BE2C (cell line): ENCODE results near the gene EML6.

Experiments
- DNase-seq: peaks from one replicate; pipeline ENCODE4 v3.0.0-alpha.2; 2020
- H3K27me3 ChIP-seq: fragments of 250-450 bp; sonication (Bioruptor Pico); 2 replicates; pipeline ENCODE4 v1.5.1; 2020; ENCODE audit warnings: mild to moderate bottlenecking
- H3K36me3 ChIP-seq: fragments of 250-450 bp; sonication (Bioruptor Pico); 2 replicates; pipeline ENCODE4 v1.5.1; 2020; ENCODE audit warnings: mild to moderate bottlenecking
- H3K4me1 ChIP-seq: fragments of 250-450 bp; sonication (Bioruptor Pico); 2 replicates; pipeline ENCODE4 v1.5.1; 2020
- H3K4me3 ChIP-seq: 2 replicates; pipeline ENCODE4 v1.5.1; 2011; ENCODE audit warnings: low read depth, low read length
- H3K9me3 ChIP-seq: fragments of 250-450 bp; sonication (Bioruptor Pico); 2 replicates; pipeline ENCODE4 v1.5.1; 2020
- CTCF ChIP-seq: IDR thresholded peaks from 2 replicates; pipeline ENCODE4 v1.5.1; 2012; ENCODE audit warnings: mild to moderate bottlenecking, low read depth, low read length

The EML6 gene

GRCh38 chr2:54722641-54723040 is 821 bp upstream of the EML6 start:
- no peak for TF ChIP-seq CTCF
- Histone ChIP-seq H3K27me3 (no peaks in the 10 kb centered on the region), H3K36me3 (no peaks in the 10 kb centered on the region; the same call in 1 of the 2 replicates), H3K9me3 (no peaks in the 10 kb centered on the region), H3K4me3 (peak overlapping the region; percentile 76), H3K4me1 (no peaks in the 10 kb centered on the region)
- DNase-seq, result no peak

- Histone ChIP-seq H3K36me3 (no peaks in the 10 kb centered on the region; the same call in 1 of the 2 replicates), H3K4me1 (peaks cover under 1% of the 10 kb centered on the region), H3K27me3 (no peaks in the 10 kb centered on the region), H3K4me3 (peak overlapping the region; percentile 76), H3K9me3 (no peaks in the 10 kb centered on the region)
- TF ChIP-seq CTCF, result no peak
- no peak for DNase-seq
These were observed 616 bp downstream of the EML6 start for GRCh38 chr2:54723996-54724559.

- H3K27me3 ChIP-seq, result no peaks in the 10 kb centered on the region
- peaks cover 4% of the 10 kb centered on the region for H3K4me1 ChIP-seq
- no peaks in the 10 kb centered on the region; the same call in 1 of the 2 replicates for H3K36me3 ChIP-seq
- peak; percentile 40 for DNase-seq
- no peak for TF ChIP-seq CTCF
- H3K9me3 ChIP-seq, result no peaks in the 10 kb centered on the region
- H3K4me3 ChIP-seq, result peak overlapping the region; percentile 76
These were observed 1.3 kb downstream of the EML6 start for GRCh38 chr2:54724560-54725342.

- H3K27me3 ChIP-seq, result no peaks in the 10 kb centered on the region
- DNase-seq, result no peak
- H3K9me3 ChIP-seq, result no peaks in the 10 kb centered on the region
- peak overlapping the region; percentile 76 for H3K4me3 ChIP-seq
- peaks cover 4% of the 10 kb centered on the region for H3K4me1 ChIP-seq
- H3K36me3 ChIP-seq, result no peaks in the 10 kb centered on the region; the same call in 1 of the 2 replicates
- no peak for TF ChIP-seq CTCF
These were observed 2.1 kb downstream of the EML6 start for GRCh38 chr2:54725343-54726099.

GRCh38 chr2:54726431-54726830 is 3.0 kb downstream of the EML6 start:
- Histone ChIP-seq H3K4me3 (peak overlapping the region; percentile 76), H3K27me3 (no peaks in the 10 kb centered on the region), H3K36me3 (no peaks in the 10 kb centered on the region; the same call in none of the 2 replicates), H3K4me1 (peaks cover 4% of the 10 kb centered on the region), H3K9me3 (no peaks in the 10 kb centered on the region)
- TF ChIP-seq CTCF, result no peak
- DNase-seq, result no peak
